Measurements from ENCODE around the gene PODXL2.
"Not testable (repeated sequence)": the region's sequence is repeated elsewhere in the genome, so short reads cannot be mapped to it uniquely, and the experiment has no call there.

PODXL2 gene

DNA sequence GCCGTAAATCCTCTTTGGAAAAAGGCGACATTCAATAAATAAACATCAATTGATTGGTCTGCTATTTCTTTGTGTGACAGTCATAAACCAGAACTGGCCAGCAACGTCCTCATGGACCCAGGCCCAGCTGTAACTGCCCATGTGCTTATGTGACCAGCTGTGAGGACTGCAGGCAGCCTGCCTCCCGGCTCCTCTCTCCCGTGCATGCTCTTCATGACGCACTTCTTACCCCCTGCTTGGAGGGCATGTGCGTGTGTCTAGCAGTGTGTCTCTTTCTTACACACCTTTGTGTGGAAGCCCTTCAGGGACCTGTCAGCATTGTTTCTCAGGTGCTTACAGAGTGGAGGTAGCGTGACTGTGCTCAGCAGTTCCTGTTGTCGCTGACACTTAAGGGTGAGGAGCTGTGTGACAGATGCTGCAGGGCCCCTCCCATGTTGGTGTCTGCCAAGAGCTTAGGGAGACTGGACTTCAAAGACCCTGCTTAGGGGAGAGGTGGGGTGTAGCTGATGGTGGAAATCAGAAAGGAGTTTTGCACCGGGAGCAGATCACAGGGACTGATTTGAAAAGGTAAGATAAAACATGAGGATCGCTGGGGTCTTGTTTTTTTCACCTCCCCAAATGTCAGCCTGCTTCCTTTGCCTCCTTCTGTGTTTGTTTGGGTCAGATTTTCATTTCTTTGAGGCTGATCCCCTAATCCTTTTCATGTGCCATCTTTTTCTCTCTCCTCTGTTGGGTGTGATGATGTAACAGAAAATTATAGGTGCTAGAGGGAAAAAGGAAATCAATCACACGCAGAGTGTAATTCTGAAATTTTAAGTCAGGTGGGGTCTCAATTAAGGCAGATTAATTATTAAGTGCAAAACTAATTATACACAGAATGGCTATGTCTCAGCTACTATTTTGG lies 2.1 kb downstream of the PODXL2 start:
- DNase-seq: no peak

DNA sequence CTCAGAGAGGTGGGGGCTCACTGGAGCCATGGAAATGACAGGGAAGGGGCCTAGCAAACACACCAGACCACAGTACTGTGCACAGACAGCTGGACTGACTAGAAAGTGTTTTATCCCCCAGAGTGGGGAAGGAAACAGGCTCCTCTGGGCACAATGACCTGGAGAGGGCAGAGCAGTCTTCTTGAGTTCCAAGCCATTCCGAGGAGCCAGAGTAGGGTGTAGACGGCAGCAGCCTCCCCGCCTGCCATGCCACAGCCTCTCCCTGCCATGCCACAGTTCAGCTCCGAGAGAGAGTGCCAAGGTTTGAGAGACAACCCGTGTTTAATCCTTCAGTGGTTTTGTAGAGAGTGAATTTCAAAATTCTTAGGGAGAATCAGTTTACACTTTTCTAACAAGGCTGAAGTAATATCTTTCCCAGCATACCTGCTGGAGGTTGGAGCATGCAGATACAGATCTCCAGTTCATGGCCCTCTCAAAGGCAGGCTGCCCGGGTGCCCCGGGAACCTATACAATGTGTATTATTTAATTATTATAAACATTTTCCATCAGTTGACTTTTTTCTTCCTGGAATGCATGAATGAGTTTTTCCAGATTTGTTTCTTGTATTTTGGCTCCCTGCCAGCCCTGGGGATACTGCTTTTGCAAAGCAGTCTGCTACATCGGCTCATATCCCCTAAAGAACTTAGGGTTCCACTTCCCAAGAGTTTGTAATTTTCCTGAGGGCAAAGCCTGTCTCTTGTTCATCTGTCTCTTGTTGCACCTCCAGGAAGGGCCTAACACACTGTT lies 3.2 kb downstream of the PODXL2 start:
- DNase-seq: no peak

DNA sequence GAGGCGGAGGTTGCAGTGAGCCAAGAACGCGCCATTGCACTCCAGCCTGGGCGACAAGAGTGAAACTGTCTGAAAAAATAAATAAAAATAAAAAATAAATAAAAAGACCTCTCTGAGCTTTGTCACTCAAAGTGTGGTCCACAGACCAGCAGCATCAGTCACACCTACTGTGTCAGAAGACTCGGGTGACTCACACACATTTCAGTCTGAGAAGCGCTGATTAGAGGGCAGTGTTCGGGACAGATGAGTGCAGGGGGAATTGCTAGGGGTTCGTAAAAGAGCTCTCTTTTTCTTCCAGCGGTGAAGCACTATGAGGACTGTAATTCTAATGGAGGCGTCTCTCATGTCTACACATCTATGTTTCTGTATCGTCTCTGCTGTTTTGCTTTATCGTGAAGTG lies 5.7 kb downstream of the PODXL2 start:
- no peak for DNase-seq

DNA sequence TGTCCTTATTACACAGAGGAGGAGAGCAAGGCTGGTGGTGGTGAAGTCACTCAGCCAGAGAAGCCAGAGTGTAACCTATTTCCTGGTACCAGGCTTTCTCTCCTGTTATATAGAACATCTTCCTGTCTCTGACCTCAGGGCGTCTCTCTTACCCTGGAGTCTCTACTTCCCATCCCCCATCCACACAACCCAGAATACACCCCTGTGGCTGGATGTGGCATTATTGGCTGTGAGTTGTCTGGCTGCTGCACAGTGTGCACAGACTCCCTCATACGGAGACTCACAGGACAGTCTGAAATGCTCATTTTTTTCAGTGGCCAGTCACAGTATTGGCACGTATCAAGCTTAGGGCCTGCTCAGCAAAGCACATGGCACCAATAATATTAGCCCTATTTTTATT lies 8.6 kb downstream of the PODXL2 start:
- DNase-seq: no peak

GRCh38 chr3:127637971-127638370 lies 9.0 kb downstream of the PODXL2 start:
- no peak for DNase-seq

DNA sequence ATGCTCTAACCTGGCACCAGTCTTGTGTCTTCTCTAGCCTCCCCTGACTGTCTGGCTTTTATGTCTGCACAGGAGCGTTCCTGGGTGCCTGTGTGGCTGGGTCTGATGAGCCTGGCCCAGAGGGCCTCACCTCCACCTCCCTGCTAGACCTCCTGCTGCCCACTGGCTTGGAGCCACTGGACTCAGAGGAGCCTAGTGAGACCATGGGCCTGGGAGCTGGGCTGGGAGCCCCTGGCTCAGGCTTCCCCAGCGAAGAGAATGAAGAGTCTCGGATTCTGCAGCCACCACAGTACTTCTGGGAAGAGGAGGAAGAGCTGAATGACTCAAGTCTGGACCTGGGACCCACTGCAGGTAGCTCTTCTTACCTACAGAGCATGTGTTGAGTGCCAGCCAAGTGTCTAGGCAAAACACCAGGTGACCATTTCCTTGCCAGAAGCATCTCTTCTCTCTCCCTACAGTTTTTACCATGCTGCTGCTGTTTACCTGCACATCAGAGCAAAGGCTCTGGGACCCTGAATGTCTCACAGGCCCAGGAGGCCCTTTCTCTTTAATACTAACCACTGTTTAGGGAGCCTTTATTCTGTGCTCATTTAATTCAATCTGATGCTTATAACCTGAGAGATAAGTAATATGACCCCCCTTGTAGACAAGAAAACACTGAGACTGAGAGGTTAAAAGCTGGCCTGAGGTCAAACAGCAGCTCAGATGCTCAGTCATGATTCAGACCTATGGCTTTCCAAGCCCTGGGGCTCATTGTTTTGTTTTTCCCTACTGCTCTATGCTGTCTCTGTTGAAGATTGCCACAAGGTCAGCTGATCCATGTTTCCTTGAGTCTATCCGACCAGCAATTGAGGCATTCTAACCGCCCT lies 10.4 kb downstream of the PODXL2 start:
- no peak for DNase-seq

- no peak for DNase-seq
Observed at GRCh38 chr3:127640042-127640355, 11.0 kb downstream of the PODXL2 start.

- DNase-seq: no peak
Observed at GRCh38 chr3:127644641-127645370, 15.8 kb downstream of the PODXL2 start.

DNA sequence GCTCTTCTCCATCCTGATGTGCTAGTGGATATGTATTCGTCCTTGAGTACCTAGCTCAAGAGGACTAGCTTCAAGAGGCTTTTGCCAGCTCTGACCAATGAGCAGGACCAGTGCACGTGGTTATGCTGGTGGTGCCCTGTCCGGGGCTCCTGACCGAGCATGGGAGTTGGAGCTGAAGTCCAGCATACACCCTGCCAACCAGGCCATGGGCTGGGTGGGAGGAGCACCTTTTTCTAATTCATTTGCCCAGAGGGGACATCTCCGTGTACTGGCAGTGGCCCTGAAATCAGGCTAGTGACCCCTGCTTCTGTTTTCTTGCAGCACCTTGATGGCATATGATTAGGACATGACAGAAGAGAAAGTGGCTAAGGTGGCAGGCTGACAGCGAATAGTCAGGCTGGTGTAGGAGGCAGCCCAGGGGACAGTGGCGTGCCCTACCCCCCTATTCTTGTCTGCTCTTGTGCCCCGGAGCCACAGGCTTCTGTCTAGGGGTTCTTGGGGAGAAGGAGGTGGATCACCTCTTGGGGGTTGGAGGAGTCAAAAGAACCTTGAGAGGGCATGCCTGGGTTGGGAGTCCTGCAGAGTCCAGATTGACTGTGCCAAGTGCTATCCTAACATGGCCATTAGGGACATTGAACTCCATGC lies 16.5 kb downstream of the PODXL2 start:
- no peak for DNase-seq

- no peak for DNase-seq
Observed at GRCh38 chr3:127646501-127647046, 17.6 kb downstream of the PODXL2 start.

GRCh38 chr3:127647166-127647844 lies 18.3 kb downstream of the PODXL2 start:
- DNase-seq: no peak

DNA sequence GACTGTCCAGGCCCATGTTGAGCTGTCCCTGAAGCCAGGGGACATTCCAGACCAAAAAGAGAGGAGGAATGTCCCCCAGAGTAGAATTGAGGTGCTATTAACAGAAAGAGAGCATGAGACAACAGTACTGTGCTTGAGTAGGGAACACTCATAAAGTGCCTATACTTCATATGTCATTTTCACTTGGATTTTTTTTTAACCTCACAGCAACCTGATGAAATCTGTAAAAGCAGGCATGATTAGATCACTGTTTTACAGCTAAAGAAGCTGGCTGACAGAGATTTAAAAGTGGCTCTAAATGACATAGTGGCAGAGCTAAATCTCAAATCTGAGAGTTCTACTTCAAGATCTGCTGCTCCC lies 18.8 kb downstream of the PODXL2 start:
- no peak for DNase-seq

- DNase-seq: no peak
Observed at GRCh38 chr3:127650236-127650635, 21.3 kb downstream of the PODXL2 start.

DNA sequence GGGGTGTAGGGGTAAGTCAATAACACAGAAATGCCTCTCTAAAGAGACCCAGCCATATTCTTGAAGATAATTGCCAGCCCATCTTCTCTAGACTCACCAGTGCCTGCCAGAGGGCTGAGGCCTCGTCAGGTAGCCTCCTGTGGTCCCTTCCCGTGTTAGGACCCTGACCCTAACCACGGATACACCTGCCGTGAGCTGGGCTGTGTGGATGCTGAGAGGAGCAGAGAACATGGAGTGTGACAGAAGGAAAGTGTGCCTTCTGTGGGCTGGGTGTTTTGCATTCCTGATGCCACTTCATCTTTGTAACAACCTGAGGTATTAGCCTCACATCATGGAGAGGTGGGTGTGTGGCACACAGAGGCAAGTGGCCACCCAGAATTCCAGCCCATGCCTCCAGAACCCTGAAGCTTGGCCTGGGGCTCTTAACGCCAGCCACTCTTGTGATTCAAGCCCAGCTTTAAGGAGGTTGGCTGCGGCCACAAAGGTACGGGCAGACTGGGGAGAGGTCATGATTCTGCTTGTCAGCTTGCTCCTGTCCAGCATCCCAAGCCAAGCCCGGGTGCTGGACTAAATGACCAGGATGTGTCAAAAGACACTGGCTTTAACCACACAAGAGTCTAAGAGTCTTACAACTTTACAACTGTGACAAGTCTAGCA lies 22.7 kb downstream of the PODXL2 start:
- DNase-seq: no peak

DNA sequence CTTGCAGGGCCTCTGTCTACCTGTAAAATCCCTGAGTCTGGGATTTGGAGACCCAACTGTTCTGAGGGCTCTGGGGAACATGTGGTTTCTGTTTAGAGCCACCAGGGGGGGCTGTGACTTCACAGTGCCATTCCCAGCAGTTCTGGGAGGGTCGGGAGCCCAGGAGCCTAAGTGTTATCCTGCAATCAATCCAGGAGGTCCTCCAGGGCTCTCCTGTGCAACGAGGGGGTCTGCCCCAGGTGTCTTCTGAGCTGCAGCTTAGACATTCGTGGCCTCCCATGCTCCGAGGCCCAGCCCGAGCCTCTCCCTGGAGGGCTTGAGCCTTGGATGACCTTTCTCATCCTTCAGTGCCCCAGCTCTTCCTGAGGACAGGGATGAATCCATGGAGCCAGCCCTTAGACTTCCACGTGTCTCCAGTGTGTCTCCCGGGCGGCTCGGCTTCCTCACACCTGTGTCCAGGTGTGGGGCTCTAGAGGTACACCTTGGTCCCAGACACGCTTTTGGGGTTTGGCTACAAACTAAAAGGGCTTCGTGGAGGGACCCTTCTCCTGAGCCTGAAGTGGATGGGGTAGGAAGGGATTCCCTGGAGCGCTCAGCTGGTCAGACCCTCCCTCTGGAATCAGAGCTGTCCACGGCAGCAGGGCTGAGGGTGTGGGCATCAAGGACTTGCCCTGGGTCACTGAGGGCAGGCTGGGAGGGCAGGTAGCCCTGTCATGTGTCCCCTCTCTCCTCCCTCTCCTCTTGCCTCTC lies 23.4 kb downstream of the PODXL2 start:
- no peak for DNase-seq

DNA sequence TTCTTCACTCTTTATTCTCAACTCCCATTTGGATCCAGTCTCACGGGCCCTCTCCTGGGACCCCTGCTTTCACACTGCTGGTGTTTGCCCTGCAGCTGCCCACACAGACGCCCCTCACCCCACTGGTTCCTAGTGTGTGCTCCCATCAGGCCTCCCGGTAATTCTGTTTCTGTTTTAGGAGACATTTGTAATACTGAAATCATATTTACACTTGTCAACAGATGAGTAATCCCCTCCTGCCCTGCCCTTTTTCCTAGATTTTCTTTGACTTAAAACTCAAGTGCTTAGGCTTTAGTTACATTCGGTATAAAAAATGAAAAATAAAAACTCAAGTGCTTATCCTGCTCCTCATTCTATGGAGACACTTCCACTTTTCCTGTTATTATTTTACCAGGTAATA lies 25.4 kb downstream of the PODXL2 start:
- DNase-seq: no peak

GRCh38 chr3:127654993-127655392 lies 26.0 kb downstream of the PODXL2 start:
- DNase-seq: not testable (repeated sequence)

GRCh38 chr3:127655641-127656040 lies 26.7 kb downstream of the PODXL2 start:
- DNase-seq: no peak

DNA sequence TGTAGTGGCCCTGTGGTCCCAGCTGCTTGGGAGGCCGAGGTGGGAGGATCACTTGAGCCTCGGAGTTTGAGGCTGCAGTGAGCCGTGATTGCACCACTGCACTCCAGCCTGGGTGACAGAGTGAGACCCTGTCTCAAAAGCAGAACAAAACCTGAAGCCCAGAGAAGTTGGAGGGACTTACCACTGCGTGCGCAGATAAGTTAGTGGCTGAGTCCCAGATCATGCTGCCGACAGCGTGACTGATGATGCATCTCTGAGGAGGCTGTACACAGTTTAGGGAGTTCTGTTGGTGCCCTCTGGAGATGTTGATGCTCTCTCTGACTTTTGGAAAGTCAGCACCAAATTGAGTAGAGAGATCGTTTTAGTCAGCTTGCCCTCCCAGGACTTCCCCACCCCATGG lies 27.9 kb downstream of the PODXL2 start:
- no peak for DNase-seq

DNA sequence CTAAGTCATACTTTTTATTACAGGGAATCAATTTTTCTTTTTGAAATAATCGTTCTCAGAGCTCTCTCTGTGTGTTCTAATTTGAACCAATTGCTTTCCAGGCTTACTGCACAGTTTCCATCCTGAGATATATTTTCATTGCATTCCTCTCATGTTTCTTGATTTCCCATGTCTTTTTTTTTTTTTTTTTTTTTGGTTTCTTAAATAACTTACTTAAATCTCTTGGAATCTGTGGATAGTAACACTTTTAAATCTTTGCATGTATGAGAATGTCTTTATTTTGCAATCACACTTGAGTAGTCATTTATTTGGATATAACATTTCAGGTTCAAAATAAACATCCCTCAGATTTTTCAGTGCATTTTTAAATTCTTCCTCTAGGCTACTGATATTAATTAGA lies 29.2 kb downstream of the PODXL2 start:
- DNase-seq: no peak

Measured in NCI-H510A (cell line).